HepG2 (cell line): ENCODE data around the gene SLC9A1.

Source experiments
- CBX2 ChIP-seq, 2 experiments: fragments of 200-600 bp in 1 of 2; sonication (generic); formaldehyde crosslinking in 1 of 2; IDR thresholded peaks; 2 replicates each; pipeline versions ENCODE4 v1.7.0 to v1.8.1; 2018 to 2022; ENCODE audit warnings: low read depth in 2 of 2, low read length in 1 of 2, mild to moderate bottlenecking in 1 of 2, missing genetic modification reagents in 1 of 2
- FOSL2 ChIP-seq: sonication (generic); formaldehyde crosslinking; IDR thresholded peaks from 2 replicates; pipeline ENCODE4 v1.4.0; 2020; ENCODE audit warnings: missing genetic modification reagents
- KAT8 ChIP-seq: IDR thresholded peaks from 2 replicates; pipeline ENCODE4 v1.6.1; 2016; ENCODE audit warnings: missing genetic modification reagents, missing compliant biosample characterization
- MAX ChIP-seq: IDR thresholded peaks from 2 replicates; pipeline ENCODE4 v1.6.1; 2012; ENCODE audit warnings: inconsistent platforms
- MXI1 ChIP-seq: IDR thresholded peaks from 3 replicates; pipeline ENCODE4 v1.6.1; 2012; ENCODE audit warnings: low read depth, low read length, inconsistent platforms, borderline replicate concordance
- MYNN ChIP-seq: sonication (generic); formaldehyde crosslinking; IDR thresholded peaks from 2 replicates; pipeline ENCODE4 v1.4.0; 2020; ENCODE audit warnings: mild to moderate bottlenecking, low read depth, missing genetic modification reagents
- NR2C2 ChIP-seq: sonication (generic); formaldehyde crosslinking; IDR thresholded peaks from 2 replicates; pipeline ENCODE4 v1.4.0; 2020; ENCODE audit warnings: missing genetic modification reagents, mild to moderate bottlenecking, moderate library complexity, borderline replicate concordance
- POLR2A ChIP-seq, 2 experiments: IDR thresholded peaks; 2 replicates each; pipeline ENCODE4 v1.6.1; 2011; ENCODE audit warnings: low read depth in 2 of 2, low read length in 2 of 2, mild to moderate bottlenecking in 1 of 2, moderate library complexity in 1 of 2; ENCODE audit not compliant: insufficient read depth in 1 of 2
- RELA ChIP-seq: sonication (generic); formaldehyde crosslinking; IDR thresholded peaks from 2 replicates; pipeline ENCODE4 v1.4.0; 2020; ENCODE audit warnings: missing genetic modification reagents
- ZNF670 ChIP-seq: sonication (generic); formaldehyde crosslinking; IDR thresholded peaks from 2 replicates; pipeline ENCODE4 v1.8.0; 2022; ENCODE audit warnings: mild to moderate bottlenecking, missing genetic modification reagents, borderline replicate concordance
- ZNF687 ChIP-seq: sonication (generic); formaldehyde crosslinking; IDR thresholded peaks from 2 replicates; pipeline ENCODE4 v1.5.1; 2020; ENCODE audit warnings: mild to moderate bottlenecking, missing genetic modification reagents, moderate library complexity
- TF ChIP-seq, protein P1 (sequence below): sonication (generic); formaldehyde crosslinking; IDR thresholded peaks from 2 replicates; pipeline ENCODE4 v1.8.0; 2022; ENCODE audit warnings: missing genetic modification reagents, mild to moderate bottlenecking, moderate library complexity, borderline replicate concordance
- TF ChIP-seq, protein P2 (sequence below): sonication (generic); formaldehyde crosslinking; IDR thresholded peaks from 2 replicates; pipeline ENCODE4 v1.4.0; 2020; ENCODE audit warnings: mild to moderate bottlenecking, missing genetic modification reagents
- TF ChIP-seq, protein P3 (sequence below): sonication (generic); formaldehyde crosslinking; IDR thresholded peaks from 2 replicates; pipeline ENCODE4 v1.5.0; 2020; ENCODE audit warnings: mild to moderate bottlenecking, missing genetic modification reagents, moderate library complexity

DNA sequence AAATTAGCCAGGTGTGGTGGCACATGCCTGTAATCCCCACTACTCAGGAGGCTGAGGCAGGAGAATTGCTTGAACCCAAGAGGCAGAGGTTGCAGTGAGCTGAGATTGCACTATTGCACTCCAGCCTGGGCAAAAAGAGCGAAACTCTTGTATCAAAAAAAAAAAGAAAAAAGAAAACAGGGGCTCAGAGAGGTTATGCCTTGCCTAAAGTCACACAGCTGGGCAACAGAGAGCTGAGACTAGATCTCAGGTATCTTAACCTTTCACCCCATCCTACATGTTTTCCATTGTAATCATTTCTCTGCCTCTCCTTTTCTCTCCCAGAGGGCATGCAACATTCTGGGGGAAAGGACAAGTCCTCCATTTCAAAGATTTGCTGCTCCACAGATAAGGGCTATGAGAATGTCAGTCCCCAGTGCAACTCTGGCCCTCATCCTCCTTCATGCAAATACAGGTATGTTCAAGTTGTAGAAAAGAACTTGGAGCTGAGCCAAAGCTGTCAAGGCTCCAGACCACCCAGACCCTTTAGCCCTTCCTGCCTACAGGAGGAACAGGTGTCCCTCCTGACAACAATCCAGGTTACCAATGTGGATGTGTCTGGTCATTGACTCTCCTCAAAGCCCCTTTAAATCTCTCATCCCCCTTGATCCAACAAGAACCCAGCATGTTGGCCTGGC, 6.9 kb downstream of the SLC9A1 start:
- TF ChIP-seq, protein P1, sequence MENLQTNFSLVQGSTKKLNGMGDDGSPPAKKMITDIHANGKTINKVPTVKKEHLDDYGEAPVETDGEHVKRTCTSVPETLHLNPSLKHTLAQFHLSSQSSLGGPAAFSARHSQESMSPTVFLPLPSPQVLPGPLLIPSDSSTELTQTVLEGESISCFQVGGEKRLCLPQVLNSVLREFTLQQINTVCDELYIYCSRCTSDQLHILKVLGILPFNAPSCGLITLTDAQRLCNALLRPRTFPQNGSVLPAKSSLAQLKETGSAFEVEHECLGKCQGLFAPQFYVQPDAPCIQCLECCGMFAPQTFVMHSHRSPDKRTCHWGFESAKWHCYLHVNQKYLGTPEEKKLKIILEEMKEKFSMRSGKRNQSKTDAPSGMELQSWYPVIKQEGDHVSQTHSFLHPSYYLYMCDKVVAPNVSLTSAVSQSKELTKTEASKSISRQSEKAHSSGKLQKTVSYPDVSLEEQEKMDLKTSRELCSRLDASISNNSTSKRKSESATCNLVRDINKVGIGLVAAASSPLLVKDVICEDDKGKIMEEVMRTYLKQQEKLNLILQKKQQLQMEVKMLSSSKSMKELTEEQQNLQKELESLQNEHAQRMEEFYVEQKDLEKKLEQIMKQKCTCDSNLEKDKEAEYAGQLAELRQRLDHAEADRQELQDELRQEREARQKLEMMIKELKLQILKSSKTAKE, result no peak
- TF ChIP-seq, protein P2, sequence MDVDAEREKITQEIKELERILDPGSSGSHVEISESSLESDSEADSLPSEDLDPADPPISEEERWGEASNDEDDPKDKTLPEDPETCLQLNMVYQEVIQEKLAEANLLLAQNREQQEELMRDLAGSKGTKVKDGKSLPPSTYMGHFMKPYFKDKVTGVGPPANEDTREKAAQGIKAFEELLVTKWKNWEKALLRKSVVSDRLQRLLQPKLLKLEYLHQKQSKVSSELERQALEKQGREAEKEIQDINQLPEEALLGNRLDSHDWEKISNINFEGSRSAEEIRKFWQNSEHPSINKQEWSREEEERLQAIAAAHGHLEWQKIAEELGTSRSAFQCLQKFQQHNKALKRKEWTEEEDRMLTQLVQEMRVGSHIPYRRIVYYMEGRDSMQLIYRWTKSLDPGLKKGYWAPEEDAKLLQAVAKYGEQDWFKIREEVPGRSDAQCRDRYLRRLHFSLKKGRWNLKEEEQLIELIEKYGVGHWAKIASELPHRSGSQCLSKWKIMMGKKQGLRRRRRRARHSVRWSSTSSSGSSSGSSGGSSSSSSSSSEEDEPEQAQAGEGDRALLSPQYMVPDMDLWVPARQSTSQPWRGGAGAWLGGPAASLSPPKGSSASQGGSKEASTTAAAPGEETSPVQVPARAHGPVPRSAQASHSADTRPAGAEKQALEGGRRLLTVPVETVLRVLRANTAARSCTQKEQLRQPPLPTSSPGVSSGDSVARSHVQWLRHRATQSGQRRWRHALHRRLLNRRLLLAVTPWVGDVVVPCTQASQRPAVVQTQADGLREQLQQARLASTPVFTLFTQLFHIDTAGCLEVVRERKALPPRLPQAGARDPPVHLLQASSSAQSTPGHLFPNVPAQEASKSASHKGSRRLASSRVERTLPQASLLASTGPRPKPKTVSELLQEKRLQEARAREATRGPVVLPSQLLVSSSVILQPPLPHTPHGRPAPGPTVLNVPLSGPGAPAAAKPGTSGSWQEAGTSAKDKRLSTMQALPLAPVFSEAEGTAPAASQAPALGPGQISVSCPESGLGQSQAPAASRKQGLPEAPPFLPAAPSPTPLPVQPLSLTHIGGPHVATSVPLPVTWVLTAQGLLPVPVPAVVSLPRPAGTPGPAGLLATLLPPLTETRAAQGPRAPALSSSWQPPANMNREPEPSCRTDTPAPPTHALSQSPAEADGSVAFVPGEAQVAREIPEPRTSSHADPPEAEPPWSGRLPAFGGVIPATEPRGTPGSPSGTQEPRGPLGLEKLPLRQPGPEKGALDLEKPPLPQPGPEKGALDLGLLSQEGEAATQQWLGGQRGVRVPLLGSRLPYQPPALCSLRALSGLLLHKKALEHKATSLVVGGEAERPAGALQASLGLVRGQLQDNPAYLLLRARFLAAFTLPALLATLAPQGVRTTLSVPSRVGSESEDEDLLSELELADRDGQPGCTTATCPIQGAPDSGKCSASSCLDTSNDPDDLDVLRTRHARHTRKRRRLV (CRISPR knock-in tag), result no peak
- TF ChIP-seq POLR2A (IDR thresholded peaks at IDR 0.05; ENCODE audit: insufficient read depth in 1 of 2, low read depth in 2 of 2, low read length in 2 of 2), result no peak
- no peak for TF ChIP-seq NR2C2 (CRISPR knock-in tag)
- no peak for TF ChIP-seq KAT8 (CRISPR knock-in tag)
- no peak for TF ChIP-seq CBX2 (IDR thresholded peaks at IDR 0.05; ENCODE audit: low read depth, low read length)
- TF ChIP-seq CBX2 (CRISPR knock-in tag; IDR thresholded peaks at IDR 0.05; ENCODE audit: low read depth), result no peak
- TF ChIP-seq MYNN (CRISPR knock-in tag), result no peak
- no peak for TF ChIP-seq RELA (CRISPR knock-in tag)
- TF ChIP-seq ZNF670 (CRISPR knock-in tag), result no peak
- TF ChIP-seq ZNF687, result no peak
- TF ChIP-seq, protein P3, sequence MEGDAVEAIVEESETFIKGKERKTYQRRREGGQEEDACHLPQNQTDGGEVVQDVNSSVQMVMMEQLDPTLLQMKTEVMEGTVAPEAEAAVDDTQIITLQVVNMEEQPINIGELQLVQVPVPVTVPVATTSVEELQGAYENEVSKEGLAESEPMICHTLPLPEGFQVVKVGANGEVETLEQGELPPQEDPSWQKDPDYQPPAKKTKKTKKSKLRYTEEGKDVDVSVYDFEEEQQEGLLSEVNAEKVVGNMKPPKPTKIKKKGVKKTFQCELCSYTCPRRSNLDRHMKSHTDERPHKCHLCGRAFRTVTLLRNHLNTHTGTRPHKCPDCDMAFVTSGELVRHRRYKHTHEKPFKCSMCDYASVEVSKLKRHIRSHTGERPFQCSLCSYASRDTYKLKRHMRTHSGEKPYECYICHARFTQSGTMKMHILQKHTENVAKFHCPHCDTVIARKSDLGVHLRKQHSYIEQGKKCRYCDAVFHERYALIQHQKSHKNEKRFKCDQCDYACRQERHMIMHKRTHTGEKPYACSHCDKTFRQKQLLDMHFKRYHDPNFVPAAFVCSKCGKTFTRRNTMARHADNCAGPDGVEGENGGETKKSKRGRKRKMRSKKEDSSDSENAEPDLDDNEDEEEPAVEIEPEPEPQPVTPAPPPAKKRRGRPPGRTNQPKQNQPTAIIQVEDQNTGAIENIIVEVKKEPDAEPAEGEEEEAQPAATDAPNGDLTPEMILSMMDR, result no peak
- TF ChIP-seq FOSL2 (CRISPR knock-in tag), result no peak
- TF ChIP-seq MAX, result no peak
- TF ChIP-seq MXI1, result no peak
